ENCODE measurements around the gene NFAT5. TPM values are rescaled to one million over a fixed set of nuclear protein-coding genes. Genes with fewer than 3 reads are reported as not detected.
"Not testable (repeated sequence)": the region's sequence is repeated elsewhere in the genome, so short reads cannot be mapped to it uniquely, and the experiment has no call there.

NFAT5 gene
- 25.0 and 30.1 TPM in 2 replicates for total RNA-seq (ENCODE audit: low replicate concordance)
- long read RNA-seq, partial matches to known transcripts: 2 of 4 reads
- long read RNA-seq, other reads (novel, unspliced or antisense): 2 of 4 reads

GRCh38 chr16:69565671-69566239 lies at the start of gene NFAT5:
Gene NFAT5 (plus strand): TSS chr16:69565966. CDS start chr16:69566302, 336 bp downstream.
- peak within 1 kb of the TSS; percentile 99 for H3K4me3 Mint-ChIP-seq
- peak; percentile 36 for TF ChIP-seq CTCF (conservative IDR thresholded peaks at IDR 0.05)
- DNase-seq (ENCODE audit: extremely low spot score, unreplicated experiment): peak; percentile 97
- H3K4me1 Mint-ChIP-seq (ENCODE audit: unreplicated experiment): peaks cover 20% of the 10 kb centered on the region
- no peaks in the 10 kb centered on the region for H3K27me3 Mint-ChIP-seq
- H3K9me3 Mint-ChIP-seq: no peaks in the 10 kb centered on the region
- peak within 1 kb of the TSS; percentile 99 for H3K27ac Mint-ChIP-seq
- peaks cover 3% of the 10 kb centered on the region for H3K36me3 Mint-ChIP-seq

GRCh38 chr16:69517914-69518313 lies 47.9 kb upstream of the NFAT5 start:
- not testable (repeated sequence) for H3K4me3 Mint-ChIP-seq; DNase-seq (ENCODE audit: extremely low spot score, unreplicated experiment); H3K36me3 Mint-ChIP-seq; H3K27me3 Mint-ChIP-seq; H3K27ac Mint-ChIP-seq
- Mint-ChIP-seq H3K9me3 (peaks cover 10% of the 10 kb centered on the region), H3K4me1 (ENCODE audit: unreplicated experiment) (peaks cover 11% of the 10 kb centered on the region)

- DNase-seq (ENCODE audit: extremely low spot score, unreplicated experiment): no peak
- Mint-ChIP-seq H3K4me3 (no peak overlapping the region), H3K9me3 (peaks cover 10% of the 10 kb centered on the region), H3K36me3 (peaks cover 4% of the 10 kb centered on the region), H3K4me1 (ENCODE audit: unreplicated experiment) (peaks cover 11% of the 10 kb centered on the region), H3K27ac (no peak overlapping the region), H3K27me3 (no peaks in the 10 kb centered on the region)
- TF ChIP-seq CTCF (conservative IDR thresholded peaks at IDR 0.05): no peak
Measured at GRCh38 chr16:69520413-69520799, 45.4 kb upstream of the NFAT5 start.

- H3K27me3 Mint-ChIP-seq: no peaks in the 10 kb centered on the region
- TF ChIP-seq CTCF (conservative IDR thresholded peaks at IDR 0.05): no peak
- H3K36me3 Mint-ChIP-seq: peaks cover 4% of the 10 kb centered on the region
- H3K9me3 Mint-ChIP-seq: peaks cover 10% of the 10 kb centered on the region
- H3K4me1 Mint-ChIP-seq (ENCODE audit: unreplicated experiment): peaks cover 11% of the 10 kb centered on the region
- H3K27ac Mint-ChIP-seq: no peak overlapping the region
- no peak overlapping the region for H3K4me3 Mint-ChIP-seq
- no peak for DNase-seq (ENCODE audit: extremely low spot score, unreplicated experiment)
Measured at GRCh38 chr16:69520800-69521602, 44.8 kb upstream of the NFAT5 start.

GRCh38 chr16:69522041-69522578 lies 43.7 kb upstream of the NFAT5 start:
- H3K4me1 Mint-ChIP-seq (ENCODE audit: unreplicated experiment): peaks cover 11% of the 10 kb centered on the region
- peaks cover 10% of the 10 kb centered on the region for H3K9me3 Mint-ChIP-seq
- H3K36me3 Mint-ChIP-seq: peaks cover 4% of the 10 kb centered on the region
- H3K27ac Mint-ChIP-seq: no peak overlapping the region
- no peaks in the 10 kb centered on the region for H3K27me3 Mint-ChIP-seq
- no peak for TF ChIP-seq CTCF (conservative IDR thresholded peaks at IDR 0.05)
- no peak overlapping the region for H3K4me3 Mint-ChIP-seq
- no peak for DNase-seq (ENCODE audit: extremely low spot score, unreplicated experiment)
